ENCODE results near the gene PPP1R2. TPM values are rescaled to one million over a fixed set of nuclear protein-coding genes. Genes with fewer than 3 reads are reported as not detected.

Gene PPP1R2
- polyA plus RNA-seq, 2 donors: 21.9 to 38.3 TPM

DNA sequence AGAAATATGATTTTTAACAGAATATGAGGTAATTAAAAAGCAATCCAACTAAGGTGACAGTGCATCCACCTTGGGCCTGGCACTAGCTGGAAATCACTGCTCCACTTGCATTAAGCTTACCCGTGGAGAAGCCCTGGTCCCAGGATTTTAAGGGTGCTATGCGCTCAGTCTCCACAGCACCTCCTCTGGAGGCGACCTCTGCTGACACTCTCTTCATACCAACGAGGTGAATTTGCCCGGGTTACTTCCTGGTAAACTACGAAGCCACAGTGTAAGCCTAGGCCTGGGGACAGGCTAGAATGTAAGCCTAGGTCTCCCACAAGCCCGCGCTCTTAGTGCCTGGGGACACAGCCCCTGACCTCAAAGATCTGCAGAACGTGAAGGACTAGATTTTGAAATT, 39.8 kb upstream of the PPP1R2 start:
- WGBS, 2 donors: 80 to 84% methylated on average over 9 of the region's 9 CpGs
- no peaks in the 10 kb centered on the region for H3K36me3 ChIP-seq (ENCODE audit: control insufficient read depth in 2 of 2, insufficient read depth in 2 of 2, low read length in 1 of 2)
- H3K4me1 ChIP-seq (ENCODE audit: control insufficient read depth in 2 of 2, insufficient read depth in 2 of 2, low read length in 1 of 2): no peaks in the 10 kb centered on the region
- no peaks in the 10 kb centered on the region for H3K9me3 ChIP-seq (ENCODE audit: control insufficient read depth in 2 of 2, insufficient read depth in 1 of 2, low read depth in 1 of 2, low read length in 1 of 2)
- no peak overlapping the region for H3K27ac ChIP-seq (ENCODE audit: low read depth in 2 of 2, low read length in 1 of 2)
- H3K4me3 ChIP-seq (ENCODE audit: low read depth in 1 of 2, low read length in 2 of 2): peak overlapping the region in 1 of 2 donors; percentile 2
- H3K27me3 ChIP-seq (ENCODE audit: control insufficient read depth in 1 of 2, insufficient read depth in 2 of 2, low read length in 2 of 2): no peaks in the 10 kb centered on the region

GRCh38 chr3:195580744-195581443, 37.8 kb upstream of the PPP1R2 start:
- Histone ChIP-seq H3K4me3 (ENCODE audit: low read depth in 1 of 2, low read length in 2 of 2) (no peak overlapping the region), H3K36me3 (ENCODE audit: control insufficient read depth in 2 of 2, insufficient read depth in 2 of 2, low read length in 1 of 2) (no peaks in the 10 kb centered on the region), H3K9me3 (ENCODE audit: control insufficient read depth in 2 of 2, insufficient read depth in 1 of 2, low read depth in 1 of 2, low read length in 1 of 2) (no peaks in the 10 kb centered on the region), H3K4me1 (ENCODE audit: control insufficient read depth in 2 of 2, insufficient read depth in 2 of 2, low read length in 1 of 2) (no peaks in the 10 kb centered on the region), H3K27ac (ENCODE audit: low read depth in 2 of 2, low read length in 1 of 2) (no peak overlapping the region), H3K27me3 (ENCODE audit: control insufficient read depth in 1 of 2, insufficient read depth in 2 of 2, low read length in 2 of 2) (no peaks in the 10 kb centered on the region)
- 54 to 55% methylated on average over 6 of the region's 6 CpGs for WGBS, 2 donors

DNA sequence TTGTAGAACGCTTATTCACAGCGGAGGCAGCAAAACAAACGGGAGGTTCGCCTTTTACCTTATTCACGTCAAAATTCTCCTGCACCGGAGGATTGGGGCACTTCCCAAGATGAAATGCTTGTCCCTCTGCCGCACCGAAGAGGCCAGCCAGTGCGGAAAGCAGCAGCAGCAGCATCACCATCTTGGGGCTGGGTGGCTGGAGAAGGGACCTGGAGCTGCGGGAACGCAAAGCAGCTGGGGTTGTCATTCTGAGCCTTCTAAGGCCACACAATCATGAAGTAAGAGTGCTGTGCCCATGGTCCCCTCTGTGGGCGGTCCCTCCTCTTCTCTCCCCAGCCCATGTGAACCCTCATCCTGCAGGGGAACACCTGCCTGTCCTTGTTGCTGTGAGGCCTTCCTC, 36.2 kb upstream of the PPP1R2 start:
- peaks cover 0 to 1% of the 10 kb centered on the region in 2 donors for H3K9me3 ChIP-seq (ENCODE audit: control insufficient read depth in 2 of 2, insufficient read depth in 1 of 2, low read depth in 1 of 2, low read length in 1 of 2)
- H3K36me3 ChIP-seq (ENCODE audit: control insufficient read depth in 2 of 2, insufficient read depth in 2 of 2, low read length in 1 of 2): no peaks in the 10 kb centered on the region
- H3K4me3 ChIP-seq (ENCODE audit: low read depth in 1 of 2, low read length in 2 of 2): no peak overlapping the region
- no peaks in the 10 kb centered on the region for H3K4me1 ChIP-seq (ENCODE audit: control insufficient read depth in 2 of 2, insufficient read depth in 2 of 2, low read length in 1 of 2)
- WGBS, 2 donors: 92 to 94% methylated on average over 12 of the region's 12 CpGs
- no peaks in the 10 kb centered on the region for H3K27me3 ChIP-seq (ENCODE audit: control insufficient read depth in 1 of 2, insufficient read depth in 2 of 2, low read length in 2 of 2)
- no peak overlapping the region for H3K27ac ChIP-seq (ENCODE audit: low read depth in 2 of 2, low read length in 1 of 2)

DNA sequence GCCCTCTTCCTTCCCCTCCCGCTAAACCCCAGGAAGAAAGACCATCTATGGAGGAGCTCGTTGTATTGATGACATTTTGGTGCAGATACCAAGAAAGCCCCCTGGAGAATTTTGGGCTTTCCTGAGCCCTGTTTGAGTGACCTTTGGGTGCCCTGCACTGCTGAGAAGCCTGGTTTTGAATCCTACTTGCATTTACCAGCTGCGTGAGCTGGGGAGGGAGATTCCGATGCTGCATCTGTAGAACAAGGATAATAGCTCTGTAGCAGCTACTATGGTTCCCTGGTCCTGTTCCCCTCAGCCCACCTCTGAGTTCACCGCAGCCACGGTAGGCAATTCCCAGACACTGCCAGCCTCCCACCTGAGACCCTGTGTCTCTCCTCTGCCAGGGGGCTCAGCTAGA, 35.4 kb upstream of the PPP1R2 start:
- no peaks in the 10 kb centered on the region for H3K4me1 ChIP-seq (ENCODE audit: control insufficient read depth in 2 of 2, insufficient read depth in 2 of 2, low read length in 1 of 2)
- H3K36me3 ChIP-seq (ENCODE audit: control insufficient read depth in 2 of 2, insufficient read depth in 2 of 2, low read length in 1 of 2): no peaks in the 10 kb centered on the region
- H3K9me3 ChIP-seq (ENCODE audit: control insufficient read depth in 2 of 2, insufficient read depth in 1 of 2, low read depth in 1 of 2, low read length in 1 of 2): peaks cover 0 to 2% of the 10 kb centered on the region in 2 donors
- no peak overlapping the region for H3K27ac ChIP-seq (ENCODE audit: low read depth in 2 of 2, low read length in 1 of 2)
- WGBS, 2 donors: 88% methylated on average over 6 of the region's 6 CpGs
- no peak overlapping the region for H3K4me3 ChIP-seq (ENCODE audit: low read depth in 1 of 2, low read length in 2 of 2)
- no peaks in the 10 kb centered on the region for H3K27me3 ChIP-seq (ENCODE audit: control insufficient read depth in 1 of 2, insufficient read depth in 2 of 2, low read length in 2 of 2)

- no peaks in the 10 kb centered on the region for H3K4me1 ChIP-seq (ENCODE audit: control insufficient read depth in 2 of 2, insufficient read depth in 2 of 2, low read length in 1 of 2)
- H3K27me3 ChIP-seq (ENCODE audit: control insufficient read depth in 1 of 2, insufficient read depth in 2 of 2, low read length in 2 of 2): no peaks in the 10 kb centered on the region
- H3K9me3 ChIP-seq (ENCODE audit: control insufficient read depth in 2 of 2, insufficient read depth in 1 of 2, low read depth in 1 of 2, low read length in 1 of 2): peaks cover 0 to 2% of the 10 kb centered on the region in 2 donors
- no peaks in the 10 kb centered on the region for H3K36me3 ChIP-seq (ENCODE audit: control insufficient read depth in 2 of 2, insufficient read depth in 2 of 2, low read length in 1 of 2)
- no peak overlapping the region for H3K4me3 ChIP-seq (ENCODE audit: low read depth in 1 of 2, low read length in 2 of 2)
- 72 to 74% methylated on average over 9 of the region's 9 CpGs for WGBS, 2 donors
- H3K27ac ChIP-seq (ENCODE audit: low read depth in 2 of 2, low read length in 1 of 2): no peak overlapping the region
These were observed 34.6 kb upstream of the PPP1R2 start for GRCh38 chr3:195577645-195578177.

- Histone ChIP-seq H3K4me1 (ENCODE audit: control insufficient read depth in 2 of 2, insufficient read depth in 2 of 2, low read length in 1 of 2) (no peaks in the 10 kb centered on the region), H3K4me3 (ENCODE audit: low read depth in 1 of 2, low read length in 2 of 2) (no peak overlapping the region), H3K27ac (ENCODE audit: low read depth in 2 of 2, low read length in 1 of 2) (no peak overlapping the region), H3K9me3 (ENCODE audit: control insufficient read depth in 2 of 2, insufficient read depth in 1 of 2, low read depth in 1 of 2, low read length in 1 of 2) (peaks cover 0 to 2% of the 10 kb centered on the region in 2 donors), H3K36me3 (ENCODE audit: control insufficient read depth in 2 of 2, insufficient read depth in 2 of 2, low read length in 1 of 2) (no peaks in the 10 kb centered on the region), H3K27me3 (ENCODE audit: control insufficient read depth in 1 of 2, insufficient read depth in 2 of 2, low read length in 2 of 2) (no peaks in the 10 kb centered on the region)
- WGBS, 2 donors: 76 to 79% methylated on average over 8 of the region's 8 CpGs
These were observed 31.6 kb upstream of the PPP1R2 start for GRCh38 chr3:195574497-195575304.

DNA sequence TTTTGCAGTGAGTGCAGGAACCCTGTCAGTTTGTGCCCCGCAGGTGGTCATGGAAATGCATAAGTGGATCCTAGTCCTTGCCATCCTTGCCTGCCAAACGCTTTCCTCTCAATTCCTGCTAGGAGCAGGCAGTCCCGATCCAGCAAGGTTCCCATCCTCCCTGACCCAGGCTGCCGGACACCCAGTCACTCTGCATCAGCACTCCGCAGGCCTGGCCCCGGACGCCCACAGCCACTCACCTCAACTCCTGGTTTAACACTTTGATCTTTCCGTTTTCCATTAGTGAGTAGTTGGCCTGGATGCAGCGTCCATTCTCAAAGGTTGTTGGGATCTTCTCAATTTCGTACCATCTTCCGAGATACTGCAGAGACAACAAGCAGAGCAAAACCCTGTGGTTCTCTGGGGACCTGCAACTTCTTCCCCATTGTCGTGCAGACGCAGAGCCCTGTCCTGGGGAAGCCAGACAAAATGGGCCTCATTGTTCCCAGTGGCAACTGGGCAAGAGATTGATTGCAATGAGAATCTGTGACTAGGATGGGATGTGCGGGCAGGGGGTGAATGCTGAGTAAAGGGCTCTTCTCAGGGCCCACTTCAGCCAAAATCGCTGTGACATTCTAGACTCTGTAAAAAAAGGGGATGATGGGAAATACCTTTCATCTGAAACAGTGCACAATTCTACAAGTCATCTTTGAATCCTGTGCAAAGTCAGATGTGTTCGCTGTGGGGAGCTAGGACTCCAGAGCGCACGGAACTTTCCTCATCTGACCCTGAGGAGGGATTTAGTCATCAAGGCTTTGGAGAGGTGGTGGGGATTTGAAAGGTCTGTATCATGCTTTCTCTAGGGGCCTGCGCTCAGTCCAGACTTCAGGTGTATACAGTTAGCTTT, 30.7 kb upstream of the PPP1R2 start:
- Histone ChIP-seq H3K4me3 (ENCODE audit: low read depth in 1 of 2, low read length in 2 of 2) (no peak overlapping the region), H3K4me1 (ENCODE audit: control insufficient read depth in 2 of 2, insufficient read depth in 2 of 2, low read length in 1 of 2) (no peaks in the 10 kb centered on the region), H3K9me3 (ENCODE audit: control insufficient read depth in 2 of 2, insufficient read depth in 1 of 2, low read depth in 1 of 2, low read length in 1 of 2) (peaks cover 0 to 2% of the 10 kb centered on the region in 2 donors), H3K27me3 (ENCODE audit: control insufficient read depth in 1 of 2, insufficient read depth in 2 of 2, low read length in 2 of 2) (no peaks in the 10 kb centered on the region), H3K27ac (ENCODE audit: low read depth in 2 of 2, low read length in 1 of 2) (no peak overlapping the region), H3K36me3 (ENCODE audit: control insufficient read depth in 2 of 2, insufficient read depth in 2 of 2, low read length in 1 of 2) (no peaks in the 10 kb centered on the region)
- 93 to 96% methylated on average over 19 of the region's 19 CpGs for WGBS, 2 donors

- Histone ChIP-seq H3K4me1 (ENCODE audit: control insufficient read depth in 2 of 2, insufficient read depth in 2 of 2, low read length in 1 of 2) (no peaks in the 10 kb centered on the region), H3K27me3 (ENCODE audit: control insufficient read depth in 1 of 2, insufficient read depth in 2 of 2, low read length in 2 of 2) (no peaks in the 10 kb centered on the region), H3K4me3 (ENCODE audit: low read depth in 1 of 2, low read length in 2 of 2) (no peak overlapping the region), H3K27ac (ENCODE audit: low read depth in 2 of 2, low read length in 1 of 2) (no peak overlapping the region), H3K36me3 (ENCODE audit: control insufficient read depth in 2 of 2, insufficient read depth in 2 of 2, low read length in 1 of 2) (no peaks in the 10 kb centered on the region), H3K9me3 (ENCODE audit: control insufficient read depth in 2 of 2, insufficient read depth in 1 of 2, low read depth in 1 of 2, low read length in 1 of 2) (peaks cover 0 to 2% of the 10 kb centered on the region in 2 donors)
- 85 to 86% methylated on average over 6 of the region's 6 CpGs for WGBS, 2 donors
These were observed 28.2 kb upstream of the PPP1R2 start for GRCh38 chr3:195571361-195571760.

DNA sequence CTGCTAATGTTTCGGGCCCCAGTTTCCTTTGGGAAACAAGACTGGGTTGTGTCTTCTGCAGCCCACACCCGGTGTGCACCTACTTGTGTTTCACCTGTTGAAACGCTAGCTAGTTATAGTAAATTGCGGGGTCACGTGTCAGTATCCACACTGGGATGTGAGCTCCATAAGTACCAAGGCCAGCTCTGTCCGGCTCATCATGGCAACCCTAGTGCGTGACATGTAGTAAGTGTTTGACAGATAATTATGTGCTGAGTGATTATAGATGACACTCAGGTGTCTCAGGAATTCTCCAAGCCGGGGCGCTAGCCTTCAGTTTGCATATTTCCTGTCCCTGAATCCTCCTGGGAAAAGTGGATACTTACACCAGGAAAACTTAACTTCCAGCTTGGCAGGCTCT, 27.8 kb upstream of the PPP1R2 start:
- H3K27me3 ChIP-seq (ENCODE audit: control insufficient read depth in 1 of 2, insufficient read depth in 2 of 2, low read length in 2 of 2): no peaks in the 10 kb centered on the region
- H3K27ac ChIP-seq (ENCODE audit: low read depth in 2 of 2, low read length in 1 of 2): no peak overlapping the region
- 87 to 89% methylated on average over 9 of the region's 9 CpGs for WGBS, 2 donors
- no peaks in the 10 kb centered on the region for H3K4me1 ChIP-seq (ENCODE audit: control insufficient read depth in 2 of 2, insufficient read depth in 2 of 2, low read length in 1 of 2)
- H3K9me3 ChIP-seq (ENCODE audit: control insufficient read depth in 2 of 2, insufficient read depth in 1 of 2, low read depth in 1 of 2, low read length in 1 of 2): peaks cover 0 to 2% of the 10 kb centered on the region in 2 donors
- no peaks in the 10 kb centered on the region for H3K36me3 ChIP-seq (ENCODE audit: control insufficient read depth in 2 of 2, insufficient read depth in 2 of 2, low read length in 1 of 2)
- H3K4me3 ChIP-seq (ENCODE audit: low read depth in 1 of 2, low read length in 2 of 2): no peak overlapping the region
